ENCODE data around the gene PPP1R14B. TPM values are rescaled to one million over a fixed set of nuclear protein-coding genes. Genes with fewer than 3 reads are reported as not detected.

PPP1R14B gene
- total RNA-seq, 1 donor from 2014 or later, result 85.7 TPM

DNA sequence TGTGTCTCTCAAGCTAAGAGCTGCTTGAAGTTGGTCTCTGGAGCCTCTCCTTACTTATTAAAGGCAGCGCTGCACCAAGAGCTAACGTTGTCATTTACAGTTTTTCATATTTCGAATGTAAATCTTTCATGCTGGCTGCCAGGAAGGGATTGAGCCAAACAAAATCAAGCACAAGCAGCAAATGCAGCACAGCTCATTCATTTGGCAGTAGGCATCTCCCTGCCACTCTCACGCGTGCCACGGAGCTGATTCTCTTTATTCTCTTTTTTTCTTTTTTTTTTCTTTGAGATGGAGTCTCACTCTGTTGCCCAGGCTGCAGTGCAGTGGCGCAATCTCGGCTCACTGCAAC lies 13.8 kb downstream of the PPP1R14B start:
- Histone ChIP-seq H3K27me3 (no peaks in the 10 kb centered on the region), H3K27ac (peak overlapping the region; percentile 49 to 88), H3K9me3 (no peaks in the 10 kb centered on the region), H3K4me1 (peaks cover 5 to 34% of the 10 kb centered on the region in 2 donors), H3K36me3 (peaks cover 8 to 9% of the 10 kb centered on the region in 2 donors), H3K4me3 (peak overlapping the region in 1 of 2 donors; percentile 80)
- TF ChIP-seq, protein P1, sequence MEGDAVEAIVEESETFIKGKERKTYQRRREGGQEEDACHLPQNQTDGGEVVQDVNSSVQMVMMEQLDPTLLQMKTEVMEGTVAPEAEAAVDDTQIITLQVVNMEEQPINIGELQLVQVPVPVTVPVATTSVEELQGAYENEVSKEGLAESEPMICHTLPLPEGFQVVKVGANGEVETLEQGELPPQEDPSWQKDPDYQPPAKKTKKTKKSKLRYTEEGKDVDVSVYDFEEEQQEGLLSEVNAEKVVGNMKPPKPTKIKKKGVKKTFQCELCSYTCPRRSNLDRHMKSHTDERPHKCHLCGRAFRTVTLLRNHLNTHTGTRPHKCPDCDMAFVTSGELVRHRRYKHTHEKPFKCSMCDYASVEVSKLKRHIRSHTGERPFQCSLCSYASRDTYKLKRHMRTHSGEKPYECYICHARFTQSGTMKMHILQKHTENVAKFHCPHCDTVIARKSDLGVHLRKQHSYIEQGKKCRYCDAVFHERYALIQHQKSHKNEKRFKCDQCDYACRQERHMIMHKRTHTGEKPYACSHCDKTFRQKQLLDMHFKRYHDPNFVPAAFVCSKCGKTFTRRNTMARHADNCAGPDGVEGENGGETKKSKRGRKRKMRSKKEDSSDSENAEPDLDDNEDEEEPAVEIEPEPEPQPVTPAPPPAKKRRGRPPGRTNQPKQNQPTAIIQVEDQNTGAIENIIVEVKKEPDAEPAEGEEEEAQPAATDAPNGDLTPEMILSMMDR (IDR thresholded peaks at IDR 0.05), result no peak
- no peak for DNase-seq (ENCODE audit: low spot score in 2 of 2)
- intact Hi-C loops (cut with DNase I), result no loop called here

DNA sequence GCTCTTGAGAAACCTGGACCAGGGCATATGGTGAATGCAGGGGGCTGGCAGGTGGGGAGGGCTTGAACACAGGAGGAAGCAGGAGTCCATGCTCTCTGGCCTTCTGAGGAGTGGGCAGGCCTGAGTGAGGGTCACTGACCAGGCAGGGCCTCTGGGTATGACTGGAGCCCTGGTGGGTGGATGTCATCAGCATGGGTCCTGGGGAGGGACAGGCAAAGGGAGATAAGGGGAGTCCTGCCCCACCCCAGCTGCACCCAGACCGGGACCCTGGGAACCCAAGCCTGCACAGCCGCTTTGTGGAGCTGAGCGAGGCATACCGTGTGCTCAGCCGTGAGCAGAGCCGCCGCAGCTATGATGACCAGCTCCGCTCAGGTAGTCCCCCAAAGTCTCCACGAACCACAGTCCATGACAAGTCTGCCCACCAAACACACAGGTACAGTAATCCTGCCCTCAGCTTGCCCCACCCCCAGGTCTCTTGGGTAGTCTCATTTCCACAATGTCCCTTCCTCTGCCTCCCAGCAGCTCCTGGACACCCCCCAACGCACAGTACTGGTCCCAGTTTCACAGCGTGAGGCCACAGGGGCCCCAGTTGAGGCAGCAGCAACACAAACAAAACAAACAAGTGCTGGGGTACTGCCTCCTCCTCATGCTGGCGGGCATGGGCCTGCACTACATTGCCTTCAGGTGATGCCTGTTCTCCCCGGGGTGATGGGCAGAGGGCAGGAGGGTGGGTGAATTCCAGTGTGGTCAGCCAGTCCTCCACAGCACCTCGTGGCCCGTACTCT lies 14.4 kb downstream of the PPP1R14B start:
- H3K27ac ChIP-seq, result peak overlapping the region; percentile 49 to 88
- peak in 1 of 2 donors; percentile 64 for DNase-seq (ENCODE audit: low spot score in 2 of 2)
- intact Hi-C loops (cut with DNase I), result no loop called here

DNA sequence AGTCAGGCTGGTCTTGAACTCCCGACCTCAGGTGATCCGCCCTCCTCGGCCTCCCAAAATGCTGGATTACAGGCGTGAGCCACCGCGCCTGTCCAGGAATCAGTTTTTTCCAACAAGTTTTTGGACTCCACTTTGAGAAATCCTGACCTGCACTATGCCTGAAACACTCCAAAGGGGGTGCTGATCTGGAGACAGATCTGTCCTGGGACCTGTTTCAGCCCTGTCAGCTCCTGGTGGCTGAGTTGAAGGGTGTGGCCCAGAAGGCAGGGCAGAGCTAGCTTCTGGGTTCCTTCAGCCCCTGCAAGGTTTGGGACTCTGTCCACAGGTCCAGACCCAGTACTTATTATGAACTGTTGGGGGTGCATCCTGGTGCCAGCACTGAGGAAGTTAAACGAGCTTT lies 15.2 kb downstream of the PPP1R14B start:
- Histone ChIP-seq H3K36me3 (no peaks in the 10 kb centered on the region), H3K27ac (peak overlapping the region in 1 of 2 donors; percentile 20), H3K9me3 (no peaks in the 10 kb centered on the region), H3K4me3 (no peak overlapping the region), H3K4me1 (peaks cover 5 to 47% of the 10 kb centered on the region in 2 donors), H3K27me3 (no peaks in the 10 kb centered on the region)
- intact Hi-C loops (cut with DNase I), result no loop called here
- DNase-seq (ENCODE audit: low spot score in 2 of 2), result no peak
- TF ChIP-seq, protein P1 (IDR thresholded peaks at IDR 0.05), result no peak

More for the DNA sequence above, 14.4 kb downstream of the PPP1R14B start:
- no peaks in the 10 kb centered on the region for H3K27me3 ChIP-seq
- H3K4me3 ChIP-seq, result no peak overlapping the region
- no peaks in the 10 kb centered on the region for H3K9me3 ChIP-seq
- TF ChIP-seq, protein P1 (IDR thresholded peaks at IDR 0.05), result no peak
- peaks cover 5 to 39% of the 10 kb centered on the region in 2 donors for H3K4me1 ChIP-seq
- peaks cover 3 to 4% of the 10 kb centered on the region in 2 donors for H3K36me3 ChIP-seq

DNA sequence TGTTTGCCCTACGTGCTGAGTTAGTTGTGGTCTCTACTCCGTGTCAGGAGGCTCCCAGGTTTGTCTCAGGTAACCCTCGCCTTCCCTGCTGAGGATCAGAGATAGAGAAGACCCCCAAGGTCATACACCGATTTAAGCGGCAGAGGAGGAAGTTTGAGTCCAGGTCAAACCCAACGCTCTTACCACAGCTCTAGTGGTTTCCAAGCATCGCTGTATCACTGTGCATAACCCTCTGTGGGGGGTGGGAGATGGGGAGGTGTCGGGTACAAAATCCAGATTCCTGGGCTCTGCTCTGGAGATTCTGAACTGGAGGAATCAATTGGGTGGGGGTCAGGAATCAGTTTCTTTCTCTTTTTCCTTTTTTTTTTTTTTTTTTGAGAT lies 15.8 kb downstream of the PPP1R14B start:
- H3K4me1 ChIP-seq, result peaks cover 5 to 45% of the 10 kb centered on the region in 2 donors

DNA sequence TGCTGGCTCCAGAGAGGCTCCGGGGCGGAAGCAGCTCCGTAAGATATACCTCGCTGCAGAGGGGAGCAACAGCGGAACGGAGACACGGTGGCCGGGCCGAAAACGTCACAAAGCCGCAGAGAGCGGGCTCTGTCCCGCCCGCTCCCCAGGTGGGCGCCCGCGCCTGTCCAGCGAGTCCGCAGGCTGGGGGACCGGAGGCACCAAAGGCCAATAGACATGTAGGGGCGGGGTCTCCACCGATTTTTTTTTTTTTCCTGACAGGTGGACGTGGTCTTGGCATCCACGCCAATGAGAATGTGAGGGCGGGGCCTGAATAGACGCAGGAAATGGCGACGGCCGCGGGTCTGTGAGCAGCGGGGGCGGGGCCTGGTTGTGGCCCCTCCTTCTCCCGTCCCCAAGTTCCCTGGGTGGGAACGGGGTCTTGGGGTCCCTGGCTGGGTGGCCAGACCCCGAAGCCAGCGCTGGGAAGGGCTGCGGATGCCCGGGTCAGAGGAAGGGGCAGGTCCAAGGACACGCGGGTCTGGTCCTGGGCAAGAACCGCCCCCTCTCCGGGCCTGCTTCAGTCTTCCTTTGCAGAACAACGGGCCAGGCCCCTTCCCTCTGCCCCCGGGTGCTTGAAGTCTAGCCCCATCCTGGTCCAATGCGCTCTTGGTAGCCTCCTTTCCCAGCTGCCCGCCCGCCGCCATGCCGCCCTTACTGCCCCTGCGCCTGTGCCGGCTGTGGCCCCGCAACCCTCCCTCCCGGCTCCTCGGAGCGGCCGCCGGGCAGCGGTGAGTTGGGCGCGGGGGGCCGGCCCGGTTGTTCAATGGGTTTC lies 16.4 kb downstream of the PPP1R14B start, which contains the start of gene DNAJC4:
TSS of gene DNAJC4 (plus strand) at position 378 of the 814 bp plus-strand sequence. CDS start at position 685, 307 bp downstream.
- Histone ChIP-seq H3K9me3 (no peaks in the 10 kb centered on the region), H3K4me3 (peak within 1 kb of the TSS; percentile 62 to 72), H3K27ac (peak within 1 kb of the TSS; percentile 90 to 91), H3K36me3 (no peaks in the 10 kb centered on the region), H3K4me1 (peaks cover 8 to 42% of the 10 kb centered on the region in 2 donors), H3K27me3 (no peaks in the 10 kb centered on the region)
- TF ChIP-seq, protein P1 (IDR thresholded peaks at IDR 0.05), result no peak
- intact Hi-C loops (cut with DNase I), result loop anchor here (1.0 kb wide), 1 partner anchor 45 kb away; no protein-coding TSS in a partner anchor
- DNase-seq (ENCODE audit: low spot score in 2 of 2), result peak; percentile 78 to 95

More for the DNA sequence above, 15.8 kb downstream of the PPP1R14B start:
- H3K9me3 ChIP-seq, result no peaks in the 10 kb centered on the region
- H3K36me3 ChIP-seq, result no peaks in the 10 kb centered on the region
- intact Hi-C loops (cut with DNase I), result loop anchor here (1.0 kb wide), 1 partner anchor 46 kb away; no protein-coding TSS in a partner anchor
- H3K27me3 ChIP-seq, result no peaks in the 10 kb centered on the region
- peak overlapping the region; percentile 62 to 72 for H3K4me3 ChIP-seq
- H3K27ac ChIP-seq, result peak overlapping the region; percentile 90 to 91
- TF ChIP-seq, protein P1 (IDR thresholded peaks at IDR 0.05), result no peak
- DNase-seq (ENCODE audit: low spot score in 2 of 2), result no peak
